KMS-11 (cell line): Measurements from ENCODE around the gene CTNNA1.

Source experiments
- H2AFZ ChIP-seq: fragments of 200-600 bp; sonication (generic); 2 replicates; pipeline ENCODE4 v1.6.1; 2016; ENCODE audit warnings: antibody characterized with exemption, mixed run types, low read depth
- H3K27ac ChIP-seq: fragments of 200-600 bp; sonication (generic); 2 replicates; pipeline ENCODE4 v1.6.1; 2016; ENCODE audit warnings: mild to moderate bottlenecking, mixed run types
- H3K27me3 ChIP-seq: fragments of 200-600 bp; sonication (generic); 2 replicates; pipeline ENCODE4 v1.6.1; 2017; ENCODE audit warnings: mild to moderate bottlenecking, low read depth, mixed run types, moderate library complexity; ENCODE audit not compliant: insufficient read depth
- H3K36me3 ChIP-seq: fragments of 200-600 bp; sonication (generic); 2 replicates; pipeline ENCODE4 v1.6.1; 2017; ENCODE audit warnings: mild to moderate bottlenecking, mixed run types; ENCODE audit not compliant: insufficient read depth
- H3K4me1 ChIP-seq: fragments of 200-600 bp; sonication (generic); 2 replicates; pipeline ENCODE4 v1.6.1; 2016; ENCODE audit warnings: mild to moderate bottlenecking, low read depth, mixed run types; ENCODE audit not compliant: poor library complexity, severe bottlenecking
- H3K4me2 ChIP-seq: fragments of 200-600 bp; sonication (generic); 2 replicates; pipeline ENCODE4 v1.7.0; 2016; ENCODE audit warnings: mild to moderate bottlenecking, mixed run types
- H3K4me3 ChIP-seq: fragments of 200-600 bp; sonication (generic); IDR thresholded peaks from 2 replicates; pipeline ENCODE4 v1.6.1; 2017; ENCODE audit warnings: low read depth, low read length, mixed read lengths; ENCODE audit not compliant: insufficient read depth
- H3K79me2 ChIP-seq: fragments of 200-600 bp; sonication (generic); 2 replicates; pipeline ENCODE4 v1.6.1; 2016; ENCODE audit warnings: low read depth, mixed run types; ENCODE audit not compliant: insufficient read depth
- H3K9ac ChIP-seq: fragments of 200-600 bp; sonication (generic); 2 replicates; pipeline ENCODE4 v1.6.1; 2016; ENCODE audit warnings: mild to moderate bottlenecking, mixed run types
- H4K20me1 ChIP-seq: fragments of 200-600 bp; sonication (generic); 2 replicates; pipeline ENCODE4 v1.6.1; 2016; ENCODE audit warnings: mild to moderate bottlenecking, mixed run types; ENCODE audit not compliant: insufficient read depth
- CTCF ChIP-seq: fragments of 200-600 bp; sonication (generic); conservative IDR thresholded peaks from 2 replicates; pipeline ENCODE4 v1.6.1; 2017; ENCODE audit warnings: low read depth, mild to moderate bottlenecking, antibody characterized with exemption, low read length, moderate library complexity, mixed read lengths

The CTNNA1 gene

GRCh38 chr5:138905541-138905940 lies 152.3 kb downstream of the CTNNA1 start:
- H3K4me2 ChIP-seq, result no peak overlapping the region

GRCh38 chr5:138909734-138910133 lies 156.5 kb downstream of the CTNNA1 start:
- H2AFZ ChIP-seq, result no peak overlapping the region
- H4K20me1 ChIP-seq, result no peaks in the 10 kb centered on the region
- no peak overlapping the region for H3K4me3 ChIP-seq
- H3K79me2 ChIP-seq, result no peaks in the 10 kb centered on the region
- no peaks in the 10 kb centered on the region for H3K27me3 ChIP-seq
- H3K27ac ChIP-seq, result no peak overlapping the region
- H3K36me3 ChIP-seq, result no peaks in the 10 kb centered on the region
- H3K4me2 ChIP-seq, result no peak overlapping the region
- no peaks in the 10 kb centered on the region for H3K4me1 ChIP-seq
- TF ChIP-seq CTCF, result no peak
- no peak overlapping the region for H3K9ac ChIP-seq

More at GRCh38 chr5:138905541-138905940, 152.3 kb downstream of the CTNNA1 start:
- no peaks in the 10 kb centered on the region for H3K4me1 ChIP-seq
- no peaks in the 10 kb centered on the region for H4K20me1 ChIP-seq
- H3K4me3 ChIP-seq, result no peak overlapping the region
- H2AFZ ChIP-seq, result no peak overlapping the region
- H3K27ac ChIP-seq, result no peak overlapping the region
- TF ChIP-seq CTCF, result no peak
- H3K9ac ChIP-seq, result no peak overlapping the region
- no peaks in the 10 kb centered on the region for H3K27me3 ChIP-seq
- no peaks in the 10 kb centered on the region for H3K79me2 ChIP-seq
- no peaks in the 10 kb centered on the region for H3K36me3 ChIP-seq

GRCh38 chr5:138910546-138911185 lies 157.4 kb downstream of the CTNNA1 start:
- TF ChIP-seq CTCF, result no peak

GRCh38 chr5:138911441-138911840 lies 158.2 kb downstream of the CTNNA1 start:
- H3K4me3 ChIP-seq, result no peak overlapping the region
- no peak overlapping the region for H3K9ac ChIP-seq
- H3K4me1 ChIP-seq, result no peaks in the 10 kb centered on the region
- H3K4me2 ChIP-seq, result no peak overlapping the region
- H4K20me1 ChIP-seq, result no peaks in the 10 kb centered on the region
- TF ChIP-seq CTCF, result no peak
- no peaks in the 10 kb centered on the region for H3K27me3 ChIP-seq
- no peaks in the 10 kb centered on the region for H3K79me2 ChIP-seq
- no peaks in the 10 kb centered on the region for H3K36me3 ChIP-seq
- no peak overlapping the region for H3K27ac ChIP-seq
- no peak overlapping the region for H2AFZ ChIP-seq

More at GRCh38 chr5:138910546-138911185, 157.4 kb downstream of the CTNNA1 start:
- Histone ChIP-seq H3K9ac (no peak overlapping the region), H3K36me3 (no peaks in the 10 kb centered on the region), H3K4me1 (no peaks in the 10 kb centered on the region), H2AFZ (no peak overlapping the region), H3K27ac (no peak overlapping the region), H3K4me3 (no peak overlapping the region), H4K20me1 (no peaks in the 10 kb centered on the region), H3K79me2 (no peaks in the 10 kb centered on the region), H3K27me3 (no peaks in the 10 kb centered on the region), H3K4me2 (no peak overlapping the region)
